ENCODE measurements around the gene SPEM2. TPM values are rescaled to one million over a fixed set of nuclear protein-coding genes. Genes with fewer than 3 reads are reported as not detected.

SPEM2 gene
- polyA plus RNA-seq, 1 of the 3 experiments (the other 2 are of a cell fraction), result not detected

- Histone ChIP-seq H3K27ac (ENCODE audit: low read depth in 2 of 2, low read length in 1 of 2) (peak within 1 kb of the TSS; percentile 85 to 91), H3K9ac (peak within 1 kb of the TSS; percentile 89), H3K4me2 (peak within 1 kb of the TSS; percentile 99), H3K27me3 (ENCODE audit: insufficient read depth) (no peaks in the 10 kb centered on the region), H3K4me1 (ENCODE audit: control insufficient read depth in 1 of 2, insufficient read depth in 2 of 2, low read depth in 1 of 2, low read length in 1 of 2) (peaks cover 0 to 9% of the 10 kb centered on the region in 2 experiments; a peak in 1 of 4 replicates), H3F3A (replicated peaks; ENCODE audit: insufficient read depth) (peaks cover 16% of the 10 kb centered on the region), H3K36me3 (replicated peaks in 1 of 2; ENCODE audit: control insufficient read depth in 1 of 2, insufficient read depth in 2 of 2, low read length in 1 of 2) (peaks cover 16 to 23% of the 10 kb centered on the region in 2 experiments), H3K9me3 (no peaks in the 10 kb centered on the region), H2AFZ (ENCODE audit: low read depth) (peak within 1 kb of the TSS; percentile 79), H3K9me2 (no peaks in the 10 kb centered on the region), H3K79me2 (ENCODE audit: insufficient read depth) (peaks cover 22% of the 10 kb centered on the region; the same call in 1 of the 2 replicates), H4K20me1 (ENCODE audit: insufficient read depth) (no peaks in the 10 kb centered on the region), H3K4me3 (ENCODE audit: low read depth in 2 of 2, low read length in 1 of 2) (peak within 1 kb of the TSS; percentile 79 to 92)
- DNase-seq, result peak; percentile 98
- 1% methylated on average over 33 of the region's 71 CpGs for WGBS (ENCODE audit: low lambda C conversion rate)
- ChIA-PET CTCF (interaction anchor here (1.5 to 2.5 kb wide), 3 partner anchors 11 to 108 kb away, joined by 4 to 13 read pairs (median 6); no protein-coding TSS in a partner anchor), POLR2A (interaction anchor here (1.0 kb wide), 1 partner anchor 9 kb away, joined by 4 read pairs; the partner anchor contains the start of gene TMEM256)
- peak; percentile 64; the same call in 1 of the 2 replicates for TF ChIP-seq MAX (IDR thresholded peaks at IDR 0.05; ENCODE audit: low read depth)
- TF ChIP-seq TEAD4 (IDR thresholded peaks at IDR 0.05; ENCODE audit: borderline replicate concordance, insufficient read depth), result no peak
- peak; percentile 19; the same call in 1 of the 2 replicates for TF ChIP-seq SIN3A (IDR thresholded peaks at IDR 0.05; ENCODE audit: borderline replicate concordance, low read depth, low read length)
- no peak for TF ChIP-seq EZH2phosphoT487 (IDR thresholded peaks at IDR 0.05; ENCODE audit: borderline replicate concordance, low read depth)
- no peak for TF ChIP-seq FOXM1 (IDR thresholded peaks at IDR 0.05; ENCODE audit: low read depth)
- TF ChIP-seq TCF12 (IDR thresholded peaks at IDR 0.05), result no peak
- TF ChIP-seq CHD2 (IDR thresholded peaks at IDR 0.05; ENCODE audit: low read length, partially characterized antibody), result no peak
- TF ChIP-seq GABPA (IDR thresholded peaks at IDR 0.05; ENCODE audit: low read depth), result peak; percentile 71
- no peak for TF ChIP-seq EP300 (IDR thresholded peaks at IDR 0.05; ENCODE audit: borderline replicate concordance in 1 of 2, low read depth in 1 of 2, low read length in 1 of 2)
- no peak for TF ChIP-seq MEF2A (IDR thresholded peaks at IDR 0.05; ENCODE audit: borderline replicate concordance, low read depth)
- no peak for TF ChIP-seq USF1 (IDR thresholded peaks at IDR 0.05; ENCODE audit: borderline replicate concordance, low read depth)
- peak; percentile 49; the same call in 1 of the 2 replicates for TF ChIP-seq NRF1 (IDR thresholded peaks at IDR 0.05; ENCODE audit: low read depth, low read length)
- no peak; the same call in 1 of the 2 replicates for TF ChIP-seq REST (IDR thresholded peaks at IDR 0.05; ENCODE audit: low read depth, low read length)
- TF ChIP-seq POLR2AphosphoS5 (IDR thresholded peaks at IDR 0.05; ENCODE audit: low read depth, low read length), result peak; percentile 85
- TF ChIP-seq CTCF (IDR thresholded peaks at IDR 0.05), result peak; percentile 39
- TF ChIP-seq FOXJ3 (CRISPR knock-in tag; IDR thresholded peaks at IDR 0.05), result peak; percentile 61; the same call in 1 of the 2 replicates
- TF ChIP-seq IRF3 (IDR thresholded peaks at IDR 0.05; ENCODE audit: low read depth, low read length), result no peak
- TF ChIP-seq TAF1 (IDR thresholded peaks at IDR 0.05; ENCODE audit: borderline replicate concordance, low read depth, low read length), result peak; percentile 60
- TF ChIP-seq NFIC (IDR thresholded peaks at IDR 0.05; ENCODE audit: borderline replicate concordance), result no peak
- TF ChIP-seq FOSL2 (IDR thresholded peaks at IDR 0.05; ENCODE audit: borderline replicate concordance, low read depth), result no peak
- no peak for TF ChIP-seq ELF1 (IDR thresholded peaks at IDR 0.05)
- peak; percentile 78 for TF ChIP-seq MXI1 (IDR thresholded peaks at IDR 0.05; ENCODE audit: low read depth, low read length)
- TF ChIP-seq RFX5 (IDR thresholded peaks at IDR 0.05; ENCODE audit: low read length), result 0 out of 2 replicates have a peak, but pooled peaks have one; percentile 8
- TF ChIP-seq RXRA (IDR thresholded peaks at IDR 0.05; ENCODE audit: borderline replicate concordance, low read depth), result no peak
- no peak for TF ChIP-seq GATA2 (CRISPR knock-in tag; IDR thresholded peaks at IDR 0.05)
Measured at GRCh38 chr17:7394452-7395191, 30.8 kb upstream of the SPEM2 start, which contains the start of gene PLSCR3. Gene PLSCR3, minus strand, starts transcription at chr17:7394525. Its CDS starts 415 bp downstream, at chr17:7394110.
